Measurements from ENCODE around the gene RANBP17.

DNA sequence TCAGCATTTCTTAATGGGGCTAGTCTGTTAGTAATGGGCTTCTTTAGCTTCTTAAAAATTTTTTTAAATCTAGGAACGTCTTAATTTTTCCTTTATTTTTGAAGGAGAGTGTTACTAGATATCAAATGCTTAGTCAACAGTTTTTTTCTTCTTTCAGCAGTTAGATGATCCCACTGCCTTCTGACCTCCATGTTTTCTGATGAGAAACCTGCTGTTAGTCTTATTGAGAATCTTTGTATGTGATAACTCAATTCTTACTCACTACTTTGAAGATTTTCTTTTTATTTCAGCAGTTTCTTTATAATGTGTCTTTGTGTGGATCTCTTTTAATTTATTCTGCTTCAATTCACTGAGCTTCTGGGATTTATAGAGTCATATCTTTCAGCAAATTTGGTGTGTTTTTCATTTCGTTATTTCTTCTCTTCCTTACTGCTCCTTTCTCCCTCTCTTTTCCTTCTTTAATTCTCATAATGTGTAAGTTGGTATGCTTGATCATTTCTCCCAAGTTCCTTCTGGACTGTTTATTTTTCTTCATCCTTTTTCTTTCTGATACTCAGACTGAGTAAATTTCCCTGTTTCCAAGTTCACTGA, 205.8 kb downstream of the RANBP17 start:
- TF ChIP-seq EP300 (IDR thresholded peaks at IDR 0.05), result no peak
- TF ChIP-seq, protein P1, sequence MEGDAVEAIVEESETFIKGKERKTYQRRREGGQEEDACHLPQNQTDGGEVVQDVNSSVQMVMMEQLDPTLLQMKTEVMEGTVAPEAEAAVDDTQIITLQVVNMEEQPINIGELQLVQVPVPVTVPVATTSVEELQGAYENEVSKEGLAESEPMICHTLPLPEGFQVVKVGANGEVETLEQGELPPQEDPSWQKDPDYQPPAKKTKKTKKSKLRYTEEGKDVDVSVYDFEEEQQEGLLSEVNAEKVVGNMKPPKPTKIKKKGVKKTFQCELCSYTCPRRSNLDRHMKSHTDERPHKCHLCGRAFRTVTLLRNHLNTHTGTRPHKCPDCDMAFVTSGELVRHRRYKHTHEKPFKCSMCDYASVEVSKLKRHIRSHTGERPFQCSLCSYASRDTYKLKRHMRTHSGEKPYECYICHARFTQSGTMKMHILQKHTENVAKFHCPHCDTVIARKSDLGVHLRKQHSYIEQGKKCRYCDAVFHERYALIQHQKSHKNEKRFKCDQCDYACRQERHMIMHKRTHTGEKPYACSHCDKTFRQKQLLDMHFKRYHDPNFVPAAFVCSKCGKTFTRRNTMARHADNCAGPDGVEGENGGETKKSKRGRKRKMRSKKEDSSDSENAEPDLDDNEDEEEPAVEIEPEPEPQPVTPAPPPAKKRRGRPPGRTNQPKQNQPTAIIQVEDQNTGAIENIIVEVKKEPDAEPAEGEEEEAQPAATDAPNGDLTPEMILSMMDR (IDR thresholded peaks at IDR 0.05), result no peak
- no peak for TF ChIP-seq POLR2A (IDR thresholded peaks at IDR 0.05)
